ENCODE results near the gene GSDMA. TPM values are rescaled to one million over a fixed set of nuclear protein-coding genes. Genes with fewer than 3 reads are reported as not detected.

GSDMA gene
- total RNA-seq, 2 experiments from 2014 or later: 0.15 to 0.57 TPM

- no peaks in the 10 kb centered on the region for H3K4me1 ChIP-seq (ENCODE audit: insufficient read depth, low read length, poor library complexity, severe bottlenecking)
- no peaks in the 10 kb centered on the region for H4K20me1 ChIP-seq (ENCODE audit: insufficient read depth, low read length)
- no peaks in the 10 kb centered on the region for H3K9me2 ChIP-seq (ENCODE audit: insufficient read depth, low read length)
- intact Hi-C loops (cut with micrococcal nuclease; ENCODE audit: unreplicated experiment): no loop called here
- H3K4me3 ChIP-seq (ENCODE audit: low read depth, low read length, poor library complexity, severe bottlenecking): no peak overlapping the region
- H2AFZ ChIP-seq (ENCODE audit: low read length): no peak overlapping the region
- no peak for TF ChIP-seq CTCF (conservative IDR thresholded peaks at IDR 0.05; ENCODE audit: low read length)
- TF ChIP-seq EZH2phosphoT487 (IDR thresholded peaks at IDR 0.05; ENCODE audit: borderline replicate concordance, low read depth, low read length): no peak
- ChIA-PET POLR2A (no interaction called here), CTCF (ENCODE audit: unreplicated experiment) (no interaction called here)
- H3K79me2 ChIP-seq (ENCODE audit: insufficient read depth, low read depth, low read length): no peaks in the 10 kb centered on the region
- H3K27ac ChIP-seq (ENCODE audit: low read depth, low read length, poor library complexity, severe bottlenecking): no peak overlapping the region
- BruUV-seq (replicated peaks): no TSS peak
- no peak overlapping the region for H3K4me2 ChIP-seq (ENCODE audit: low read length)
- H3K9me3 ChIP-seq (ENCODE audit: low read length): no peaks in the 10 kb centered on the region
- DNase-seq (ENCODE audit: low spot score): no peak
- H3K36me3 ChIP-seq (ENCODE audit: insufficient read depth, low read length): peaks cover 38% of the 10 kb centered on the region
Observed at GRCh38 chr17:40020146-40020545, 57.3 kb downstream of the GSDMA start.

- intact Hi-C loops (cut with micrococcal nuclease; ENCODE audit: unreplicated experiment): no loop called here
- peaks cover 52% of the 10 kb centered on the region for H3K36me3 ChIP-seq (ENCODE audit: insufficient read depth, low read length)
Observed at GRCh38 chr17:40021451-40021971, 58.7 kb downstream of the GSDMA start.

More at GRCh38 chr17:40021451-40021971, 58.7 kb downstream of the GSDMA start:
- H3K4me3 ChIP-seq (ENCODE audit: low read depth, low read length, poor library complexity, severe bottlenecking): no peak overlapping the region
- H3K27ac ChIP-seq (ENCODE audit: low read depth, low read length, poor library complexity, severe bottlenecking): no peak overlapping the region
- H2AFZ ChIP-seq (ENCODE audit: low read length): no peak overlapping the region
- POLR2A ChIA-PET: no interaction called here
- DNase-seq (ENCODE audit: low spot score): no peak
- no TSS peak for BruUV-seq (replicated peaks)
- no peaks in the 10 kb centered on the region for H3K79me2 ChIP-seq (ENCODE audit: insufficient read depth, low read depth, low read length)
- CTCF ChIA-PET (ENCODE audit: unreplicated experiment): interaction anchor here (0.6 kb wide), 1 partner anchor 16 kb away, joined by 4 read pairs; no protein-coding TSS in a partner anchor
- H4K20me1 ChIP-seq (ENCODE audit: insufficient read depth, low read length): no peaks in the 10 kb centered on the region
- H3K9me2 ChIP-seq (ENCODE audit: insufficient read depth, low read length): no peaks in the 10 kb centered on the region
- H3K4me1 ChIP-seq (ENCODE audit: insufficient read depth, low read length, poor library complexity, severe bottlenecking): no peaks in the 10 kb centered on the region
- TF ChIP-seq CTCF (conservative IDR thresholded peaks at IDR 0.05; ENCODE audit: low read length) (no peak), EZH2phosphoT487 (IDR thresholded peaks at IDR 0.05; ENCODE audit: borderline replicate concordance, low read depth, low read length) (no peak)
- no peak overlapping the region for H3K4me2 ChIP-seq (ENCODE audit: low read length)
- no peaks in the 10 kb centered on the region for H3K9me3 ChIP-seq (ENCODE audit: low read length)

Data from OCI-LY7 (cell line).